Parathyroid adenoma (tissue), 2 donors: ENCODE results near the gene ALG8.

ENCODE experiments used
- H2AFZ ChIP-seq: fragments of 300-600 bp; sonication (generic); one replicate; pipeline ENCODE4 v1.7.0; 2017; ENCODE audit warnings: antibody characterized with exemption, mild to moderate bottlenecking
- H3K27ac ChIP-seq: fragments of 300-600 bp; sonication (generic); one replicate; pipeline ENCODE4 v1.7.0; 2017
- H3K27me3 ChIP-seq: fragments of 300-600 bp; sonication (generic); one replicate; pipeline ENCODE4 v1.7.0; 2017; ENCODE audit warnings: low read length; ENCODE audit not compliant: control insufficient read depth, insufficient read depth
- H3K36me3 ChIP-seq: fragments of 300-600 bp; sonication (generic); one replicate; pipeline ENCODE4 v1.7.0; 2017; ENCODE audit warnings: low read length; ENCODE audit not compliant: control insufficient read depth, insufficient read depth
- H3K4me1 ChIP-seq: fragments of 300-600 bp; sonication (generic); one replicate; pipeline ENCODE4 v1.7.0; 2017; ENCODE audit warnings: control low read depth
- H3K4me2 ChIP-seq: fragments of 300-600 bp; sonication (generic); one replicate; pipeline ENCODE4 v1.7.0; 2017; ENCODE audit warnings: low read length
- H3K4me3 ChIP-seq: fragments of 300-600 bp; sonication (generic); one replicate; pipeline ENCODE4 v1.7.0; 2017; ENCODE audit warnings: low read depth, low read length
- H3K79me2 ChIP-seq: fragments of 300-600 bp; sonication (generic); one replicate; pipeline ENCODE4 v1.7.0; 2017; ENCODE audit warnings: control low read depth
- H3K9ac ChIP-seq: fragments of 300-600 bp; sonication (generic); one replicate; pipeline ENCODE4 v1.7.0; 2017; ENCODE audit warnings: mild to moderate bottlenecking
- H3K9me3 ChIP-seq: fragments of 300-600 bp; sonication (generic); one replicate; pipeline ENCODE4 v1.7.0; 2017; ENCODE audit warnings: low read length; ENCODE audit not compliant: control insufficient read depth
- TF ChIP-seq, protein P1 (sequence below): fragments of 300-600 bp; sonication (generic); IDR thresholded peaks from one replicate; pipeline ENCODE4 v1.7.0; 2017; ENCODE audit warnings: antibody characterized with exemption, mild to moderate bottlenecking
- donor health status: primary hyperparathyroidism.

The ALG8 gene

DNA sequence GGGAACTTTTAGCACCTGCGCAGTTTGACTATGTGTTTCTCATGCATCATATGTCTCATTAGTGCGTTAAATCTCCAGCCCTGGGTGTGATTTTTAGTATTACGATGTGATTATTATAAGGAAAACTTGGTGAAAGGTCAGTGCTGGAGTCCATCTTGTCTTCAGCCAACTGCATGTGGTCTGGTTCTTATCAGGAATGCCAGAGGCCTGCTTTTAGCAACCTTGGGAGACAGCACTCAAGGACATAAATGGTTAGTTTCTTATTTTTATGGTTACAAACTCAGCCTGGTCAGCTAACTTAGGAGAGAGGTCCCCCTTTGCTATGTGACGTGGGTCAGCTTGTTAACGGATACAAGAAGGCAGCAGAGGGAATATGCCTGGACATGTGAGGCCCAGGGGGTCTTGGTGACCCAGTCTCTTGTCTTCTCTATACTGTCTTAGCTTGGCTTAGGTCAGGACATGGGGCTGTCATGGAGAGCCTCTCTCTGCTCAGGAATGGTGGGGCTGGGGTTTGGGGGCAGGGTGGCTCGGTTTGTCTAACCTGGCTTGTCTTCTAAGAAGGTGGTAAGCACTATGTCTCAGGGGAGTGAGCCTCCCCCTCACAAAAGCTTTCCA lies 27.5 kb upstream of the ALG8 start:
- no peaks in the 10 kb centered on the region for H3K4me1 ChIP-seq

DNA sequence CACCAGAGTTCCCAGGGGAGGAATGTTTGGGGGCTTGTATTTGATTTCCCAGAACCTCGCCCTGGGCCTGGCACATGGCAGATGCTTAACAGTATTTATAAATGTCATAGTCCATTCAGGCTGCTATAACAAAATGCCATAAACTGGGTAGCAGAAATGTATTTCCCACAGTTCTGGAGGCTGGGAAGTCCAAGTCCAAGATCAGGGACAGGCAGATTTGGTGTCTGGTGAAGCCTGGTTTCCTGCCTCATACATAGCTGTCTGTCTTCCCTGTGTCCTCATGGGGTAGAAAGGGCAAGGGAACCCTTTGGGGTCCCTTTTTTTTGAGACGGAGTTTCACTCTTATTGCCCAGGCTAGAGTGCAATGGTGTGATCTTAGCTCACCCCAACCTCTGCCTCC lies 25.0 kb upstream of the ALG8 start:
- Histone ChIP-seq H3K36me3 (no peaks in the 10 kb centered on the region), H3K79me2 (no peaks in the 10 kb centered on the region), H2AFZ (no peak overlapping the region), H3K9ac (no peak overlapping the region), H3K4me2 (no peak overlapping the region), H3K27me3 (no peaks in the 10 kb centered on the region), H3K9me3 (no peaks in the 10 kb centered on the region), H3K4me3 (no peak overlapping the region), H3K4me1 (no peaks in the 10 kb centered on the region), H3K27ac (no peak overlapping the region)
- TF ChIP-seq, protein P1, sequence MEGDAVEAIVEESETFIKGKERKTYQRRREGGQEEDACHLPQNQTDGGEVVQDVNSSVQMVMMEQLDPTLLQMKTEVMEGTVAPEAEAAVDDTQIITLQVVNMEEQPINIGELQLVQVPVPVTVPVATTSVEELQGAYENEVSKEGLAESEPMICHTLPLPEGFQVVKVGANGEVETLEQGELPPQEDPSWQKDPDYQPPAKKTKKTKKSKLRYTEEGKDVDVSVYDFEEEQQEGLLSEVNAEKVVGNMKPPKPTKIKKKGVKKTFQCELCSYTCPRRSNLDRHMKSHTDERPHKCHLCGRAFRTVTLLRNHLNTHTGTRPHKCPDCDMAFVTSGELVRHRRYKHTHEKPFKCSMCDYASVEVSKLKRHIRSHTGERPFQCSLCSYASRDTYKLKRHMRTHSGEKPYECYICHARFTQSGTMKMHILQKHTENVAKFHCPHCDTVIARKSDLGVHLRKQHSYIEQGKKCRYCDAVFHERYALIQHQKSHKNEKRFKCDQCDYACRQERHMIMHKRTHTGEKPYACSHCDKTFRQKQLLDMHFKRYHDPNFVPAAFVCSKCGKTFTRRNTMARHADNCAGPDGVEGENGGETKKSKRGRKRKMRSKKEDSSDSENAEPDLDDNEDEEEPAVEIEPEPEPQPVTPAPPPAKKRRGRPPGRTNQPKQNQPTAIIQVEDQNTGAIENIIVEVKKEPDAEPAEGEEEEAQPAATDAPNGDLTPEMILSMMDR: no peak

More for the DNA sequence above, 27.5 kb upstream of the ALG8 start:
- Histone ChIP-seq H3K4me3 (no peak overlapping the region), H3K27me3 (no peaks in the 10 kb centered on the region), H3K27ac (no peak overlapping the region), H3K36me3 (no peaks in the 10 kb centered on the region), H2AFZ (no peak overlapping the region), H3K9ac (no peak overlapping the region), H3K9me3 (no peaks in the 10 kb centered on the region), H3K79me2 (no peaks in the 10 kb centered on the region), H3K4me2 (no peak overlapping the region)
- TF ChIP-seq, protein P1: no peak

DNA sequence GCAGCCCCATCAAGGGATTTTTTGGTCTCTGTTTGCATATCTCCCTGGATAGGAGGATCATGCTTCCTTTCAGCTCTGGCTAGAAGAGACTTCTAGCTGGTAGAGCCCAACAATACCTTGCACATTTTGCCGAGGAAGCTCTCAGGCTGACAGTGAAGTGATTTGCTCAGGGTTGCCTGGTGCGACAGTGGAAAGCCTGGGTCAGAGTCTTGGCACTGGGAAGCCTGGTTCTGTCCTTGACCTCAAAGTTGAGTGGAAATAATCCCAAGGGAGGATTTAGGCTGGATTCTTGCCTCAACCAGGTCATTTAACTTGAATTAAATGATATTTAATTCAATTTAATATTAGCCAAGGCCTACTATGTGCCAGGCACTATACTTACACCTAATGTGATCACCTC lies 24.4 kb upstream of the ALG8 start:
- no peak overlapping the region for H2AFZ ChIP-seq
- no peaks in the 10 kb centered on the region for H3K9me3 ChIP-seq
- TF ChIP-seq, protein P1: no peak
- H3K36me3 ChIP-seq: no peaks in the 10 kb centered on the region
- no peaks in the 10 kb centered on the region for H3K4me1 ChIP-seq
- H3K4me3 ChIP-seq: no peak overlapping the region
- no peaks in the 10 kb centered on the region for H3K27me3 ChIP-seq
- no peak overlapping the region for H3K27ac ChIP-seq
- H3K79me2 ChIP-seq: no peaks in the 10 kb centered on the region
- no peak overlapping the region for H3K9ac ChIP-seq
- no peak overlapping the region for H3K4me2 ChIP-seq

DNA sequence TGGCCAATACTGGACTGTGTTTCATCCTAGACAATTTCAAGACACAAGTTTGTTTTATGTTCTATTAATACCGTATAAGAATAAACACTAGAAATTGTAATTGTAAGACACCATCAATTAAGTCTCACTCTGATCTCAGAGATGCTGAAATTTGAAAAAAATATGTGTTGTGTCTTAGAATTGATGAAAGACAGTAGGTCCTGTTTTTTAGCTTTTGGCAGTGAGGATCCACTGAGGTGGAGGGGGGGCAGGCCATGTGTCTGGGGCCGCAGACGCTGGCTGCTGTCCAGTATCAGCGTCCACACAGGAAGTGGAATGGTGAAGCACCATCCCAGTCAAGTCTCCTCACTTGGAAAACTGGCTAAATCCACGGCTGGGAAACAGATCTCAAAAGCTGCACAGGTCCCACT lies 22.5 kb upstream of the ALG8 start:
- no peaks in the 10 kb centered on the region for H3K4me1 ChIP-seq
- no peaks in the 10 kb centered on the region for H3K79me2 ChIP-seq
- no peaks in the 10 kb centered on the region for H3K9me3 ChIP-seq
- H3K27me3 ChIP-seq: no peaks in the 10 kb centered on the region
- H3K4me3 ChIP-seq: no peak overlapping the region
- H3K27ac ChIP-seq: no peak overlapping the region
- no peaks in the 10 kb centered on the region for H3K36me3 ChIP-seq
- no peak overlapping the region for H3K4me2 ChIP-seq
- H3K9ac ChIP-seq: no peak overlapping the region
- H2AFZ ChIP-seq: no peak overlapping the region
- TF ChIP-seq, protein P1: no peak

DNA sequence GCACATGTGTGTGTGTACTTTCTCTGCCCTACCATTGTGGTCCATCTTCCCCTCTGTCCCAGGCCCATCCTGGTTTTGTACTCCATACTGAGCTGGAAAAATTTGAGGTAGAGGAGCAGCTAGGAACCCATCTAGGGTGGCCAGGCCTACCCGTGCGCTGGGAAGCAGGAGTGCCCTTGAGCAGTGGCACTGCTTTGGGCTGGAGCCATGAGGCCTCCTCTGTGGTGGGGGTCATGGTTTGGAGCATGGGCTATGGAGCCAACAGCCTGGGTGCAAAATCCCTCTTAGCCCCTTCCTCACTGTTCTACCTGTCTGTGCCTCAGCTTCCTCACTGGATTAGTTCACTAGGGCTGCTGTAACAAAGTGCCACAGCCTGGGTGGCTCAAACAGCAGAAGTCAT lies 21.9 kb upstream of the ALG8 start:
- no peaks in the 10 kb centered on the region for H3K36me3 ChIP-seq
- H3K4me1 ChIP-seq: no peaks in the 10 kb centered on the region
- H3K27ac ChIP-seq: no peak overlapping the region
- H3K27me3 ChIP-seq: no peaks in the 10 kb centered on the region
- no peaks in the 10 kb centered on the region for H3K9me3 ChIP-seq
- TF ChIP-seq, protein P1: no peak
- H3K79me2 ChIP-seq: no peaks in the 10 kb centered on the region
- no peak overlapping the region for H3K9ac ChIP-seq
- no peak overlapping the region for H3K4me2 ChIP-seq
- H3K4me3 ChIP-seq: no peak overlapping the region
- H2AFZ ChIP-seq: no peak overlapping the region
